Neural cell (in vitro differentiated cells): Measurements from ENCODE around the gene XXYLT1. TPM values are rescaled to one million over a fixed set of nuclear protein-coding genes. Genes with fewer than 3 reads are reported as not detected.

ENCODE experiments used
- H2AFZ ChIP-seq: fragments of 200-600, 300-800 bp; sonication (generic), shearing (Covaris generic); 2 replicates; pipeline ENCODE4 v1.6.0; 2014; ENCODE audit warnings: low read depth, mild to moderate bottlenecking, antibody characterized with exemption, low read length, moderate library complexity
- H3F3A ChIP-seq: fragments of 200-600 bp; shearing (Covaris generic); 2 replicates; pipeline ENCODE4 v1.6.1; 2016; ENCODE audit warnings: mild to moderate bottlenecking, moderate library complexity, mixed read lengths, antibody characterized with exemption, low read length; ENCODE audit not compliant: insufficient read depth, poor library complexity, severe bottlenecking
- H3K27ac ChIP-seq: fragments of 200-600, 300-800 bp; sonication (generic), shearing (Covaris generic); 2 replicates; pipeline ENCODE4 v1.5.1; 2014; ENCODE audit warnings: mild to moderate bottlenecking, low read length, moderate library complexity
- H3K27me3 ChIP-seq: fragments of 300-800, 200-600 bp; sonication (generic), shearing (Covaris generic); 2 replicates; pipeline ENCODE4 v1.6.0; 2014; ENCODE audit warnings: mild to moderate bottlenecking, low read depth, low read length, moderate library complexity; ENCODE audit not compliant: insufficient read depth
- H3K36me3 ChIP-seq: fragments of 300-800, 200-600 bp; sonication (generic), shearing (Covaris generic); 2 replicates; pipeline ENCODE4 v1.5.1; 2014; ENCODE audit warnings: mild to moderate bottlenecking, antibody characterized with exemption, low read length, moderate library complexity; ENCODE audit not compliant: insufficient read depth
- H3K4me2 ChIP-seq: fragments of 300-800, 200-600 bp; sonication (generic), shearing (Covaris generic); 2 replicates; pipeline ENCODE4 v1.6.0; 2014; ENCODE audit warnings: mild to moderate bottlenecking, low read length
- H3K4me3 ChIP-seq: fragments of 300-800, 200-600 bp; sonication (generic), shearing (Covaris generic); 2 replicates; pipeline ENCODE4 v1.5.1; 2014; ENCODE audit warnings: mild to moderate bottlenecking, low read length, moderate library complexity
- H3K79me2 ChIP-seq: fragments of 200-600 bp; shearing (Covaris generic); replicated peaks from 2 replicates; pipeline ENCODE4 v1.6.0; 2014; ENCODE audit warnings: mild to moderate bottlenecking, low read length, moderate library complexity; ENCODE audit not compliant: insufficient read depth
- H3K9ac ChIP-seq: fragments of 300-800, 200-600 bp; sonication (generic), shearing (Covaris generic); 2 replicates; pipeline ENCODE4 v1.6.1; 2016; ENCODE audit warnings: mild to moderate bottlenecking, low read length, mixed read lengths
- H3K9me2 ChIP-seq: fragments of 200-600 bp; shearing (Covaris generic); 2 replicates; pipeline ENCODE4 v1.6.1; 2016; ENCODE audit warnings: mild to moderate bottlenecking, low read length, mixed read lengths; ENCODE audit not compliant: insufficient read depth
- H3K9me3 ChIP-seq: fragments of 200-600, 300-800 bp; sonication (generic), shearing (Covaris generic); 2 replicates; pipeline ENCODE4 v1.6.1; 2016; ENCODE audit warnings: mild to moderate bottlenecking, mixed run types, low read length, moderate library complexity, mixed read lengths
- H4K20me1 ChIP-seq: fragments of 200-600 bp; shearing (Covaris generic); 2 replicates; pipeline ENCODE4 v1.6.1; 2016; ENCODE audit warnings: mild to moderate bottlenecking, mixed run types; ENCODE audit not compliant: insufficient read depth
- CTCF ChIP-seq: fragments of 450-650 bp; IDR thresholded peaks from 2 replicates; pipeline ENCODE4 v1.5.1; 2014; ENCODE audit warnings: antibody characterized with exemption, mild to moderate bottlenecking, moderate library complexity; ENCODE audit not compliant: poor library complexity, severe bottlenecking
- EP300 ChIP-seq: fragments of 450-650 bp; conservative IDR thresholded peaks from 2 replicates; pipeline ENCODE4 v1.6.1; 2014; ENCODE audit warnings: antibody characterized with exemption, mild to moderate bottlenecking, moderate library complexity; ENCODE audit not compliant: poor library complexity, severe bottlenecking
- EZH2 ChIP-seq: fragments of 200-600, 300-800 bp; shearing (Covaris generic), sonication (generic); IDR thresholded peaks from 2 replicates; pipeline ENCODE4 v1.6.1; 2014; ENCODE audit warnings: antibody characterized with exemption, low read length, borderline replicate concordance, mild to moderate bottlenecking; ENCODE audit not compliant: insufficient read depth, poor library complexity, severe bottlenecking
- MXI1 ChIP-seq: fragments of 450-650 bp; conservative IDR thresholded peaks from 2 replicates; pipeline ENCODE4 v1.6.1; 2014; ENCODE audit warnings: antibody characterized with exemption, mild to moderate bottlenecking; ENCODE audit not compliant: poor library complexity, severe bottlenecking
- POLR2AphosphoS5 ChIP-seq: IDR thresholded peaks from 2 replicates; pipeline ENCODE4 v1.6.1; 2012
- RAD21 ChIP-seq: fragments of 450-650 bp; conservative IDR thresholded peaks from 2 replicates; pipeline ENCODE4 v1.6.1; 2014; ENCODE audit warnings: antibody characterized with exemption, mild to moderate bottlenecking, moderate library complexity
- REST ChIP-seq: IDR thresholded peaks from 2 replicates; pipeline ENCODE4 v1.6.1; 2012; ENCODE audit warnings: borderline replicate concordance
- SMC3 ChIP-seq: fragments of 450-650 bp; conservative IDR thresholded peaks from 2 replicates; pipeline ENCODE4 v1.6.1; 2014; ENCODE audit warnings: antibody characterized with exemption, mild to moderate bottlenecking, moderate library complexity; ENCODE audit not compliant: poor library complexity
- TAF1 ChIP-seq: IDR thresholded peaks from 2 replicates; pipeline ENCODE4 v1.6.1; 2012; ENCODE audit warnings: low read depth
- polyA plus RNA-seq: library from polyadenylated mRNA; depleted of rRNA; stranded (reverse); fragments of >200 nt; gene quantifications from 2 replicates; pipeline ENCODE4 v1.2.3, GENCODE V29; 2014

Gene XXYLT1
- polyA plus RNA-seq, 1 donor from 2014 or later = 25.4 TPM

- Histone ChIP-seq H4K20me1 (no peaks in the 10 kb centered on the region), H3K4me2 (no peak overlapping the region), H3K9me2 (no peaks in the 10 kb centered on the region), H3K9me3 (no peaks in the 10 kb centered on the region), H3F3A (no peaks in the 10 kb centered on the region), H3K4me3 (no peak overlapping the region), H3K79me2 (no peaks in the 10 kb centered on the region), H2AFZ (no peak overlapping the region), H3K9ac (no peak overlapping the region), H3K27me3 (no peaks in the 10 kb centered on the region), H3K27ac (no peak overlapping the region), H3K36me3 (no peaks in the 10 kb centered on the region)
- TF ChIP-seq RAD21 (no peak), MXI1 (no peak), SMC3 (no peak), EZH2 (no peak), CTCF (no peak), POLR2AphosphoS5 (no peak), TAF1 (no peak), EP300 (no peak), REST (no peak)
Observed at GRCh38 chr3:195103623-195104022, 167.3 kb downstream of the XXYLT1 start.

- Histone ChIP-seq H3K4me2 (no peak overlapping the region), H2AFZ (no peak overlapping the region), H3K9ac (no peak overlapping the region)
Observed at GRCh38 chr3:195102609-195103467, 168.1 kb downstream of the XXYLT1 start.

More at GRCh38 chr3:195102609-195103467, 168.1 kb downstream of the XXYLT1 start:
- no peak overlapping the region for H3K27ac ChIP-seq
- no peaks in the 10 kb centered on the region for H3K9me2 ChIP-seq
- no peaks in the 10 kb centered on the region for H3K27me3 ChIP-seq
- H3F3A ChIP-seq = no peaks in the 10 kb centered on the region
- no peaks in the 10 kb centered on the region for H3K9me3 ChIP-seq
- TF ChIP-seq RAD21 (no peak), REST (no peak), CTCF (no peak), EZH2 (no peak), POLR2AphosphoS5 (no peak), EP300 (no peak), SMC3 (no peak)
- no peaks in the 10 kb centered on the region for H3K36me3 ChIP-seq
- no peaks in the 10 kb centered on the region for H4K20me1 ChIP-seq
- H3K79me2 ChIP-seq = no peaks in the 10 kb centered on the region
- H3K4me3 ChIP-seq = no peak overlapping the region
